Loucy (cell line): Measurements from ENCODE around the gene PARP14.

Source experiments
- CTCF ChIP-seq: fragments of 200-600 bp; sonication (generic); conservative IDR thresholded peaks from 2 replicates; pipeline ENCODE4 v1.5.1; 2014; ENCODE audit warnings: mild to moderate bottlenecking, antibody characterized with exemption, low read length
- EZH2phosphoT487 ChIP-seq: fragments of 200-600 bp; IDR thresholded peaks from 2 replicates; pipeline ENCODE4 v1.6.1; 2018; ENCODE audit warnings: antibody characterized with exemption, mild to moderate bottlenecking, moderate library complexity, borderline replicate concordance

GRCh38 chr3:122636697-122637096 is 43.9 kb upstream of the PARP14 start:
- no peak for TF ChIP-seq CTCF
- no peak for TF ChIP-seq EZH2phosphoT487
